ENCODE results near the gene CAMSAP1.
"Not testable (repeated sequence)": the region's sequence is repeated elsewhere in the genome, so short reads cannot be mapped to it uniquely, and the experiment has no call there.

The CAMSAP1 gene

GRCh38 chr9:135951889-135952663, 44.7 kb upstream of the CAMSAP1 start:
- Histone ChIP-seq H3K27me3 (ENCODE audit: insufficient read depth, low read length, poor library complexity) (no peaks in the 10 kb centered on the region), H4K8ac (ENCODE audit: low read depth, low read length) (no peak overlapping the region), H2BK120ac (ENCODE audit: low read depth, low read length) (no peak overlapping the region), H3K4me2 (ENCODE audit: low read length) (no peak overlapping the region), H2BK15ac (replicated peaks; ENCODE audit: low read depth) (no peak overlapping the region), H3K9ac (ENCODE audit: low read length) (no peak overlapping the region), H3K4ac (ENCODE audit: low read depth, low read length) (no peak overlapping the region), H3K79me2 (ENCODE audit: control insufficient read depth, insufficient read depth, low read length) (peaks cover 5% of the 10 kb centered on the region), H4K5ac (ENCODE audit: low read length) (no peak overlapping the region), H2AK5ac (ENCODE audit: low read length) (no peak overlapping the region), H3K56ac (ENCODE audit: low read length) (no peak overlapping the region), H3K18ac (ENCODE audit: low read length) (no peak overlapping the region), H3K36me3 (ENCODE audit: control insufficient read depth, insufficient read depth, low read length) (peaks cover 6% of the 10 kb centered on the region), H3K4me3 (ENCODE audit: low read length) (no peak overlapping the region), H3K27ac (ENCODE audit: low read depth, low read length) (no peak overlapping the region), H3K79me1 (ENCODE audit: low read length) (peaks cover 13% of the 10 kb centered on the region), H3K4me1 (ENCODE audit: control insufficient read depth, low read depth, low read length) (no peaks in the 10 kb centered on the region), H3K23ac (ENCODE audit: low read length) (no peak overlapping the region), H2BK5ac (ENCODE audit: low read length) (no peak overlapping the region)
- DNase-seq: no peak
- WGBS (ENCODE audit: extremely low coverage, insufficient coverage, low lambda C conversion rate): no CpG with 5 or more reads among the region's 18 CpGs

DNA sequence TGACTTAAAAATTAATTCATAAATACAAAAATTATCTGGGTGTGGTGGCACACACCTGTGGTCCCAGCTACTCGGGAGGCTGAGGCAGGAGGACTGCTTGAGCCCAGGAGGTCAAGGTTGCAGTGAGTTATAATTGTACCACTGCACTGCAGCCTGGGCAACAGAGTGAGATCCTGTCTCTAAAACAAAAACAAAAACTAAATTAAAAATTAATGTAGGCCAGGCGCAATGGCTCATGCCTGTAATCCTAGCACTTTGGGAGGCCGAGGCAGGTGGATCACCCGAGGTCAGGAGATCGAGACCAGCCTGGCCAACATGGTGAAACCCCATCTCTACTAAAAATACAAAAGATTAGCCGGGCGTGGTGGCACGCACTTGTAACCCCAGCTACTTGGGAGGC, 44.0 kb upstream of the CAMSAP1 start:
- not testable (repeated sequence) for H3K18ac ChIP-seq (ENCODE audit: low read length); H3K4me3 ChIP-seq (ENCODE audit: low read length); H2BK15ac ChIP-seq (replicated peaks; ENCODE audit: low read depth); H2BK120ac ChIP-seq (ENCODE audit: low read depth, low read length); H3K27ac ChIP-seq (ENCODE audit: low read depth, low read length); DNase-seq; H3K23ac ChIP-seq (ENCODE audit: low read length); H3K36me3 ChIP-seq (ENCODE audit: control insufficient read depth, insufficient read depth, low read length); H3K79me2 ChIP-seq (ENCODE audit: control insufficient read depth, insufficient read depth, low read length); H4K8ac ChIP-seq (ENCODE audit: low read depth, low read length); H3K79me1 ChIP-seq (ENCODE audit: low read length); H3K56ac ChIP-seq (ENCODE audit: low read length); H2AK5ac ChIP-seq (ENCODE audit: low read length); H3K4ac ChIP-seq (ENCODE audit: low read depth, low read length); H3K27me3 ChIP-seq (ENCODE audit: insufficient read depth, low read length, poor library complexity); H2BK5ac ChIP-seq (ENCODE audit: low read length); H3K4me1 ChIP-seq (ENCODE audit: control insufficient read depth, low read depth, low read length); H3K4me2 ChIP-seq (ENCODE audit: low read length); H4K5ac ChIP-seq (ENCODE audit: low read length); H3K9ac ChIP-seq (ENCODE audit: low read length)
- no CpG with 5 or more reads among the region's 8 CpGs for WGBS (ENCODE audit: extremely low coverage, insufficient coverage, low lambda C conversion rate)

GRCh38 chr9:135950841-135951240, 43.5 kb upstream of the CAMSAP1 start:
- H2AK5ac ChIP-seq (ENCODE audit: low read length); H3K27me3 ChIP-seq (ENCODE audit: insufficient read depth, low read length, poor library complexity); H4K8ac ChIP-seq (ENCODE audit: low read depth, low read length); H3K79me2 ChIP-seq (ENCODE audit: control insufficient read depth, insufficient read depth, low read length); DNase-seq; H3K9ac ChIP-seq (ENCODE audit: low read length); H3K4ac ChIP-seq (ENCODE audit: low read depth, low read length); H3K4me2 ChIP-seq (ENCODE audit: low read length); H3K23ac ChIP-seq (ENCODE audit: low read length); H2BK5ac ChIP-seq (ENCODE audit: low read length); H4K5ac ChIP-seq (ENCODE audit: low read length); H3K4me3 ChIP-seq (ENCODE audit: low read length); H3K56ac ChIP-seq (ENCODE audit: low read length); H3K18ac ChIP-seq (ENCODE audit: low read length); H3K79me1 ChIP-seq (ENCODE audit: low read length); H2BK15ac ChIP-seq (replicated peaks; ENCODE audit: low read depth); H3K27ac ChIP-seq (ENCODE audit: low read depth, low read length); H3K4me1 ChIP-seq (ENCODE audit: control insufficient read depth, low read depth, low read length); H2BK120ac ChIP-seq (ENCODE audit: low read depth, low read length): not testable (repeated sequence)
- no CpG with 5 or more reads among the region's 4 CpGs for WGBS (ENCODE audit: extremely low coverage, insufficient coverage, low lambda C conversion rate)
- H3K36me3 ChIP-seq (ENCODE audit: control insufficient read depth, insufficient read depth, low read length): peaks cover 12% of the 10 kb centered on the region

DNA sequence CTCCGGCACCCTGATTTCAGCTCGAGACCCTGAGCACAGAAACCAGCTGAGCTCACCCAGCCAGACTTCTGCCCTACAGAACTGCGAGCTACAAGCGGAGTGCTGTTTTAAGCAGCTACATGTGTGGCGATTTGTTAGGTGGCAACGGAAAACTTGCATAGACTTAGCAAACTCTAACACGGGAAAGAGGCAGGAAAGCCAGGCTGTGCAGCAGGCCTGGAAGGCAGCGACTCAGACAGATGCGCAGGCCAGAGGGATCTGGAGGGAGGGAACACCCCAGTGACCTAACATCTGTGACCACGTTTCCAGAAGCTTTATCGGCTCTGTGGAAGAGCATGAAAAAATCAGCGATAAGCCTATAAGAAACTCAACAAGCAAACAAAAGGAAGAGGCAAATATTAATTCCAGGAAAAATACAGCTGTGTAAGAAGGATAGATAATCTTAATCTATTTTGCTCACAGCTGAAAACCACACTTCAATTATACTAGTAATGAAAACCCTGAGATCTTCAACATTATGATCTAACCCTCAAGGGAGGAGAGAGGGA, 42.9 kb upstream of the CAMSAP1 start:
- no peak overlapping the region for H2AK5ac ChIP-seq (ENCODE audit: low read length)
- H3K27me3 ChIP-seq (ENCODE audit: insufficient read depth, low read length, poor library complexity): no peaks in the 10 kb centered on the region
- DNase-seq: no peak
- no peak overlapping the region for H2BK120ac ChIP-seq (ENCODE audit: low read depth, low read length)
- H3K4me1 ChIP-seq (ENCODE audit: control insufficient read depth, low read depth, low read length): no peaks in the 10 kb centered on the region
- no peak overlapping the region for H3K56ac ChIP-seq (ENCODE audit: low read length)
- H3K36me3 ChIP-seq (ENCODE audit: control insufficient read depth, insufficient read depth, low read length): peaks cover 13% of the 10 kb centered on the region
- no peak overlapping the region for H3K18ac ChIP-seq (ENCODE audit: low read length)
- no peak overlapping the region for H2BK5ac ChIP-seq (ENCODE audit: low read length)
- no peaks in the 10 kb centered on the region for H3K79me1 ChIP-seq (ENCODE audit: low read length)
- H3K9ac ChIP-seq (ENCODE audit: low read length): no peak overlapping the region
- no peak overlapping the region for H3K23ac ChIP-seq (ENCODE audit: low read length)
- no peak overlapping the region for H4K5ac ChIP-seq (ENCODE audit: low read length)
- no peaks in the 10 kb centered on the region for H3K79me2 ChIP-seq (ENCODE audit: control insufficient read depth, insufficient read depth, low read length)
- H3K27ac ChIP-seq (ENCODE audit: low read depth, low read length): no peak overlapping the region
- H3K4ac ChIP-seq (ENCODE audit: low read depth, low read length): no peak overlapping the region
- H3K4me3 ChIP-seq (ENCODE audit: low read length): no peak overlapping the region
- WGBS (ENCODE audit: extremely low coverage, insufficient coverage, low lambda C conversion rate): no CpG with 5 or more reads among the region's 12 CpGs
- H4K8ac ChIP-seq (ENCODE audit: low read depth, low read length): no peak overlapping the region
- H2BK15ac ChIP-seq (replicated peaks; ENCODE audit: low read depth): no peak overlapping the region
- no peak overlapping the region for H3K4me2 ChIP-seq (ENCODE audit: low read length)

DNA sequence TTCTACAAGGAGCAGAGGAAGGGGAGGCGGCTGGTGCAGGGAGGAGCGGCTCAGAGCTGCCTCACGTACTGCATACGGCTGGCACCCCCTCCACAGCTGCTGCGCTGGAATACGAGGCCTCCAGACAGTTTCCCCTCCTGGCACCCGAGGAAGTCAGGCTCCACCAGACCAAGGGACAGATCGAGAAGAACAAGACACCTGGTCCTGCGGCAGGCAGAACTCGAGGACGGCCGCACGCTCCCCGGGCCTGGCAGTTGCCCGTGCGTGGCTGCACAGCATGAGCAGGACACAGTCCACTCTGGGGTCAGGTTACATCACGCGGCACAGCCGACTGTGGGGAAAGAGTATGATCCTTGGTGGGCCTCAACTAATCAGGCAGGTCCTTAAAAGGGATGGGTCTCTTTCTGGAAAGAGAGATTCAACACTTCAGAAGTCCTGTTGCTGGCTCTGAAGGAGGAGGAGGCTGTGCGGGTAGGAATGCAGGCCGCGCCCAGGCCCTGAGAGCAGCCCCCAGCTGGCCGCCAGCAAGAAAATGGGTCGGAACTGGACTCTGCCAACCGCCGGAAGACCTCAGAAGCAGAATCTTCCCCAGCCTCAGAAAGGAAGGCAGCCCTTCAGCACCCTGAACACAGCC, 42.3 kb upstream of the CAMSAP1 start:
- H3K79me1 ChIP-seq (ENCODE audit: low read length): no peaks in the 10 kb centered on the region
- no peaks in the 10 kb centered on the region for H3K4me1 ChIP-seq (ENCODE audit: control insufficient read depth, low read depth, low read length)
- H3K4me2 ChIP-seq (ENCODE audit: low read length): no peak overlapping the region
- peaks cover 13% of the 10 kb centered on the region for H3K36me3 ChIP-seq (ENCODE audit: control insufficient read depth, insufficient read depth, low read length)
- H3K9ac ChIP-seq (ENCODE audit: low read length): no peak overlapping the region
- no peak for DNase-seq
- no peak overlapping the region for H2BK15ac ChIP-seq (replicated peaks; ENCODE audit: low read depth)
- no peak overlapping the region for H3K56ac ChIP-seq (ENCODE audit: low read length)
- H3K18ac ChIP-seq (ENCODE audit: low read length): no peak overlapping the region
- no peak overlapping the region for H3K23ac ChIP-seq (ENCODE audit: low read length)
- H2BK5ac ChIP-seq (ENCODE audit: low read length): no peak overlapping the region
- H3K4ac ChIP-seq (ENCODE audit: low read depth, low read length): no peak overlapping the region
- no peak overlapping the region for H3K4me3 ChIP-seq (ENCODE audit: low read length)
- no peak overlapping the region for H4K5ac ChIP-seq (ENCODE audit: low read length)
- H4K8ac ChIP-seq (ENCODE audit: low read depth, low read length): no peak overlapping the region
- H2BK120ac ChIP-seq (ENCODE audit: low read depth, low read length): no peak overlapping the region
- H2AK5ac ChIP-seq (ENCODE audit: low read length): no peak overlapping the region
- no CpG with 5 or more reads among the region's 26 CpGs for WGBS (ENCODE audit: extremely low coverage, insufficient coverage, low lambda C conversion rate)
- no peaks in the 10 kb centered on the region for H3K79me2 ChIP-seq (ENCODE audit: control insufficient read depth, insufficient read depth, low read length)
- H3K27me3 ChIP-seq (ENCODE audit: insufficient read depth, low read length, poor library complexity): no peaks in the 10 kb centered on the region
- no peak overlapping the region for H3K27ac ChIP-seq (ENCODE audit: low read depth, low read length)
